GM21423 (cell line): Measurements from ENCODE around the gene CD96.
"Not testable (repeated sequence)": the region's sequence is repeated elsewhere in the genome, so short reads cannot be mapped to it uniquely, and the experiment has no call there.

ENCODE experiments used
- ATAC-seq: cut with Tn5 transposase; IDR thresholded peaks from one replicate; pipeline ENCODE4 v1.9.1; 2021; ENCODE audit warnings: mild to moderate bottlenecking, moderate library complexity; ENCODE audit not compliant: unreplicated experiment

The CD96 gene

GRCh38 chr3:111669926-111670630, 128.1 kb downstream of the CD96 start:
- no peak for ATAC-seq

DNA sequence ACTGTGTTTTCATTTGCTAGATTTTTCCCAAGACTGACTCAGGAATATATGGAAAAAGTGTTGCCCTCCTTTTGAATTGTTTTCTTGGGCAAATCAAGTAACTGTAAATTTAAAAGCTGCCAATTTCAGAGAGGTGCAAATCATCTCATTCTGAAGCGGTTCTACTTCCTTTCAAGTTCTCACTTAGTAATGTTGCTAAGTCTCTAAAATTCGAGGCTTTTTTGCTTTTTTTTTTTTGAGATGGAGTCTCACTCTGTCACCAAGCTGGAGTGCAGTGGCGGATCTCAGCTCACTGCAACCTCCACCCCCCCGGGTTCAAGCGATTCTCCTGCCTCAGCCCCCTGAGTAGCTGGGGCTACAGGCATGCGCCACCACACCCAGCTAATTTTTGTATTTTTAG, 130.5 kb downstream of the CD96 start:
- ATAC-seq: not testable (repeated sequence)

DNA sequence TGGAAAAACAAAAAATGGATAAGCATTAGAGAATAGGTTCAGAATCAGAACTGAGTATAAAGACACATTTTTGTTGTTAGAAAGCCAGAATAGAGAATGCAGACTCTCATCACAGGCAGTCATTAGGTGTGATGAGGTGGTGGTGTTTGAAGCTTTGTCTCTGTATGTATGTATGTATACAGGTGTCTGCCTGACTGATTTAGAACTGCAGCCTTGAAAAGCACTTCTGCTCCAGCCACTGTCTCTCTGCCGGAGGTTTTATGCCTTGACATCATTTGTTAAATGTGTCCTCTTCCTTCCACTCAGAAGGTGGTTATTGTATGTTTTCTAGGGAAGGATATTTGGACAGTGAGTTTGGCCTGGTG, 133.8 kb downstream of the CD96 start:
- ATAC-seq: no peak

DNA sequence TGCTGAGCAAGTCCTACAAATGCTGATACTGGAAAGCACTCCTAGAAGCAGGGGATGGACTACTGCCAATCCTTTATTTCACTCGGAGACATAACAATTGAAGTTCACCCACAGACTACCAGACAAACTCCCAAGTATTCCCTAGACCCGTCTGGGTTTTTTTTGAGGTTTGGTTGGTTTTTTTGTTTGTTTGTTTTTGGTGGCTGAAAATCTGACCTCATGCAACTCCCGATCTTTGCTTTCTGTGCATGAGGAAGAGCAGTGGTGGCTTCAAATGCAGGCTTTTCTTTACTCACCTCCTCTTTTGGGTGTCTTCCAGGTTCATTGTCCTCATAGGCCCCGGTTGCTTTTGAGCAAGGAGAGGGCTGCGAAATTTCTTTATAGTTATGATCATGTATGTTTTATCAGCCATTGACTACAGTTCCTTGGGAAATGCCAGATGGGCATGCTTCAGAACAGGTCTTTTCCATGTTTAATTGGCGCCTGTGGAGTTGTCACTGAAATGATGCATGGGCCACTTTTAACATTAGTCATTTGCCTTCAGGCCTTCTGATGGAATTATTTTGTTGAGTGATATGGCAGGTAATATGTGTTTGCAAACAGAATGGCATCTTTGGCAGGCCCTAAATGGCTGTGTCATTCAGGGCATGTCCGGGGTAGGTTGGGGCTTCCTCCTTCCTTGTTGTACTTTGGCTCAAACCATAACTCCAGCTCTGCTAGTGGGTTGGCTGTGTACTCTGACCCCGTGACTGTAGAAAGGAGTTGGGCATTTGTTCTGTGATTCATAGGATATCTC, 134.4 kb downstream of the CD96 start:
- ATAC-seq: peak; percentile 16

- no peak for ATAC-seq
Observed at GRCh38 chr3:111677007-111677392, 135.0 kb downstream of the CD96 start.

- no peak for ATAC-seq
Observed at GRCh38 chr3:111681661-111682426, 139.8 kb downstream of the CD96 start.

- ATAC-seq: no peak
Observed at GRCh38 chr3:111684640-111685039, 142.6 kb downstream of the CD96 start.

- no peak for ATAC-seq
Observed at GRCh38 chr3:111688190-111688800, 146.3 kb downstream of the CD96 start.

- ATAC-seq: peak; percentile 92
Observed at GRCh38 chr3:111690242-111690641, 148.2 kb downstream of the CD96 start.

DNA sequence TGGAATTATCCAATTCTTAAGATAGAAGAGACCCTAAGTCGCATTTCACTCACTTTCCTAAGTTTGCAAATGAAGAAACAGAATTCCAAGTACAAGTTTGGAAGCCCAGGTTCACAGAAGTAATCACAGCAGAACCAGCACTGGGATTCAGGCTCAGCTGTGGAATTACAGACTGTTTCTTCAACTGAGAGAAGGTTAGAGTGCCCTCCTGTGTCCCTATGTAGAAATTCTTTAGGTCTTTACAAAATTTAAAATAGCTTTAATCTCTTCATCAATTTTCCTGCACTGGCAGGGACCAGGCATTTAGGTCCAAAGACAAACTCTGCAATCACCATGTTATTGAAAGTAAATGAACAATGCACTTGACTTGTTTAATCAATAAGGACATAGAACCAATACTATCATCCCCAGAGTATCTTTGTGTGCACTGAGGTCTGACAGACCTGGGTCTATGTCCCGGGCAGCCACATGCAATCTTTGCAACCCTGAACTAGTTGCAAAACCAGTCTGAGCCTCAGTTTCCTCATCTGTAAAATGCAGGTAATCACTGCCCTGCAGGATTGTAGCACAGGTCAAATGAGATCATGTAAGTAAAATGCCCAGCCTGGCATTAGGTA, 149.4 kb downstream of the CD96 start:
- ATAC-seq: no peak

GRCh38 chr3:111692593-111693552, 150.9 kb downstream of the CD96 start:
- no peak for ATAC-seq

DNA sequence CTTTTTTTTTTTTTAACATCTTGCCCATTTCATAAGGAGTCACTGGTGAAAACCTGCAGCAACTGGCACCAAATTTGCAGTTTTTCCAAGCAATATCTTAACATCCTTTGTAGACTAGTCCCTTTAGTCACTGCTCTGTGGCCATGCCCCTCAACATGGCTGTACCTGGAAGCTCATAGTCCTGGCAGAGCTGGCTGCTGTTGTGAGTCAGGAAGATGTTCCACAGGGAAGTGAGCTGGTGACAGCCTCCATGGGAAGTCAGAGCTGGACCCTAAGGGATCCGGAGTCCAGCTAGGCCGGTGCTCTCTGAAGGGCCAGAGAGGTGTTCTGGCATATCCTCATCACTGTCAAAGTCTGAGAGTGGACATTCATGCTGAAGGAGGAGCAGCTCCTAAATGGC, 152.5 kb downstream of the CD96 start:
- ATAC-seq: no peak

DNA sequence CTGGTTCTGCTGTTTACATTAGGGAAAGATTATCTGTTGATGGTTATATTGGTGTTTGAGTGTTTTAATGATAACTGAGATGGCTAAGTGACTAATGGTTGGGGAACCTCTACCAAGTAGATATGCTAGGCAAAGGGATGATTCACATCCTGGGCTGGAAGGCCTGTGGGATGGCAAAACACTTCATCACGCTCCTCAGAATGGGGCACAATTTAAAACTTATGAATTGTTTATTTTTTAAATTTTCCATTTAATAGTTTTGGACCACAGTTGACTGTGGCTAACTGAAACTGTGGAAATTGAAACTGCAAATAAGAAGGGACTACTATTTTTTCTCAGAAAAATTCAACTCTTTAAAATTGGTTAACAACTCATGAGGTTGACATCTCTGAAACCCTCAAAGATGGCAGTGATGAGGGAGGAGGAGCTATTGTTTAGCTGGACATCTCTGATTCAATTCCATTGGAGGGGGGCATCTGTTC, 153.7 kb downstream of the CD96 start:
- ATAC-seq: no peak

DNA sequence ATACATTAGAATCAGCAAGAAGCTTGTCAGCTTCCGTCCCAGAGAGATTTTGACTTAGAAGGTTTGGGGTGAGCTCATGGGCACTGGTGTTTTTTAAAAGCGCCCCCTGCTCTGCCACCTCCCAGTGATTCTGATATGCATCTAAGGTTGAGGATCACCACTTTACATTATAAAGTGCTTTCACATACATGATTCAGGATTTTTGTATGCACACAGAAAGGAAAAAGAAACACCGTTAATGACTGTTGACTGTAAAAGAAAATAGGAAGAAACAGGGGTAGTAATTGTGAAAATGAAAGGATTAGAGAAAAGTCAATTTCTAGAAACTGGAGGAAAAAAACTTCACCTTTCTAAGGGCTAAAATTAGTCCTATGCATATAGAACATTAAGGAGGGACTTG, 158.1 kb downstream of the CD96 start:
- ATAC-seq: no peak

DNA sequence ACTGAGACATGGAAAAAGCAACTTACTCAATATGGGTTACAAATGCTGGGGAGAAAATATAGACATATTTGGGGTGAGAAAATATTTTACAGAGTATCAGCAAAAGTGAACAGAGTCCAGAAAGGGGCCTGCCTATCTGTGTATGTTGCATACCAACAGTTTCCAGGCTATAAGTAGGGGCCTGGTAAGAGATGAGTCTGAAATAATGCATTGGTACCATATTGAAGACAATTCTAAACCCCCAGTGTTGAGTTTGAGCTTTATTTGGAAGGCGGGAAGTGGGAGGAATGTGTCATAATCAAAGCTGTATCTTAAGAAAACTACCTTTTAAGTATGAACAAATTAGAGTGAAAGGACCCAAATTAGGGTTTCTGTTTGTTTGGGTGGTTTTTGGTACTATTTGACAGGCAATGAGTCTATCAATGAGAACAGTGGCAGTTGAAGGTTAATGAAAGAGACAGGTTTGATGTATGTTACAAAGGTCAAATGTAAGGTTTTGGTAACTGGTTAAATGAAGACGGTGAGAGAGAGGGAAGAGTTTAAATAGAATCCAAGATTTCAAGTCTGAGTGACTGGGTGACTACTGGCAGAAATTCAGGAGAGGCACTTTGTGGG, 159.4 kb downstream of the CD96 start:
- no peak for ATAC-seq
